NB4 (cell line): ENCODE data around the gene TIFAB.

Experiments used
- POLR2A ChIP-seq: IDR thresholded peaks from 2 replicates; pipeline ENCODE4 v1.6.1; 2011; ENCODE audit warnings: mild to moderate bottlenecking; ENCODE audit not compliant: insufficient read length; ENCODE audit errors: extremely low read depth
- TF ChIP-seq, protein P1 (sequence below): IDR thresholded peaks from one replicate; pipeline ENCODE4 v1.5.1; 2012; ENCODE audit warnings: low read depth, low read length

DNA sequence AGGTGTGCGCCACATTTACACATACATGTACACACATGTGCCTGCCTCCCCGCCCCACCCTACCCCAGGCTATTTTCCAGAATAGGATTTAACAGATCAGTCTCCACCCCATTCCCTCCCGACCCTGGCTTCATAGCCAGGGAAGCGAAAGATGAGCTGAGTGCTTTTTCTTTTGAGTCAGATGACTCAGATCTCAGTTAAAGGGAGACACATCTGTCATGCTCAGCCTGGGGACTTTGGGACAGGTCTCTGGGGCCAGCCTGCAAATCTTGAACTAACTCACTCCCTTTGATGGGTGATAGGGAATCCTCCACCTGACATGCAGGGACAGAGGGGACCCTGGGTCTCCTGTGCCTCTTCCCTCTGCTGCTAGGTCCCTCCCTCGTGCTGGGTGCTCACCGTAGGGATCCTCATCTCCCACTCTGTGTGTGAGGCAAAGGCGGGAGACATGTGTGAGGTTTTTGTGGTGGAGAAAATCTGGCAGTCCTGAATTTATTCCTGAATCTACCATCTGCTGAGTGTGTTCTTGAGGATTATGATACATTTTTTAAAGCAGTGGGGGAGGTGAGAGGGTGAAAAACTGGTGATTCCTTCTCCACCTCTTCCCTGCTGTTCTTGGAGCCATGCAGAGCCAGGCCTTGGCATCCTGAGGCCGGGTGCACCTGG, 46.0 kb upstream of the TIFAB start:
- TF ChIP-seq POLR2A, result no peak
- TF ChIP-seq, protein P1, sequence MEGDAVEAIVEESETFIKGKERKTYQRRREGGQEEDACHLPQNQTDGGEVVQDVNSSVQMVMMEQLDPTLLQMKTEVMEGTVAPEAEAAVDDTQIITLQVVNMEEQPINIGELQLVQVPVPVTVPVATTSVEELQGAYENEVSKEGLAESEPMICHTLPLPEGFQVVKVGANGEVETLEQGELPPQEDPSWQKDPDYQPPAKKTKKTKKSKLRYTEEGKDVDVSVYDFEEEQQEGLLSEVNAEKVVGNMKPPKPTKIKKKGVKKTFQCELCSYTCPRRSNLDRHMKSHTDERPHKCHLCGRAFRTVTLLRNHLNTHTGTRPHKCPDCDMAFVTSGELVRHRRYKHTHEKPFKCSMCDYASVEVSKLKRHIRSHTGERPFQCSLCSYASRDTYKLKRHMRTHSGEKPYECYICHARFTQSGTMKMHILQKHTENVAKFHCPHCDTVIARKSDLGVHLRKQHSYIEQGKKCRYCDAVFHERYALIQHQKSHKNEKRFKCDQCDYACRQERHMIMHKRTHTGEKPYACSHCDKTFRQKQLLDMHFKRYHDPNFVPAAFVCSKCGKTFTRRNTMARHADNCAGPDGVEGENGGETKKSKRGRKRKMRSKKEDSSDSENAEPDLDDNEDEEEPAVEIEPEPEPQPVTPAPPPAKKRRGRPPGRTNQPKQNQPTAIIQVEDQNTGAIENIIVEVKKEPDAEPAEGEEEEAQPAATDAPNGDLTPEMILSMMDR, result no peak
